Ascending aorta (tissue), 2 donors: ENCODE data around the gene BTBD10. TPM values are rescaled to one million over a fixed set of nuclear protein-coding genes. Genes with fewer than 3 reads are reported as not detected.
A peak's percentile ranks its signal among the peaks of the same experiment; 100 is the strongest.
"Not testable (repeated sequence)": the region's sequence is repeated elsewhere in the genome, so short reads cannot be mapped to it uniquely, and the experiment has no call there.

Source experiments
- DNase-seq, 2 donors: peaks; one replicate each; pipeline ENCODE4 v3.0.0-alpha.2; 2019; ENCODE audit warnings: low spot score in 2 of 2
- H3K27ac ChIP-seq, 2 donors: fragments of 200-600 bp; sonication (generic); one replicate each; pipeline ENCODE4 v1.5.1; 2016 to 2017; ENCODE audit warnings: mild to moderate bottlenecking in 1 of 2
- H3K27me3 ChIP-seq: fragments of 200-600 bp; sonication (generic); one replicate; pipeline ENCODE4 v1.5.1; 2017
- H3K36me3 ChIP-seq, 2 donors: fragments of 200-600 bp; sonication (generic); one replicate each; pipeline ENCODE4 v1.5.1; 2016
- H3K4me1 ChIP-seq, 2 donors: fragments of 200-600 bp; sonication (generic); one replicate each; pipeline ENCODE4 v1.5.1; 2016 to 2017; ENCODE audit warnings: mild to moderate bottlenecking in 1 of 2
- H3K4me3 ChIP-seq, 2 donors: fragments of 200-600 bp; sonication (generic); one replicate each; pipeline ENCODE4 v1.5.1; 2016 to 2017; ENCODE audit warnings: mild to moderate bottlenecking in 1 of 2
- H3K9me3 ChIP-seq, 2 donors: fragments of 200-600 bp; sonication (generic); one replicate each; pipeline ENCODE4 v1.5.1; 2016
- intact Hi-C: fragments of 100-400 bp; cut with DNase I; formaldehyde crosslinking; loops from one replicate; pipeline ENCODE4 v1.15.1; 2023
- total RNA-seq: library from RNA; depleted of rRNA; stranded (reverse); fragments of >200 nt; gene quantifications from one replicate; pipeline ENCODE4 v1.1.0, GENCODE V29; 2016
- TF ChIP-seq, protein P1 (sequence below), 3 experiments: fragments of 200-600 bp in 2 of 3; fragments of 450-650 bp in 1 of 3; sonication (generic) in 2 of 3; IDR thresholded peaks; one replicate each; pipeline ENCODE4 v1.5.1; 2016 to 2019; ENCODE audit warnings: antibody characterized with exemption in 3 of 3, mild to moderate bottlenecking in 1 of 3, moderate library complexity in 1 of 3

Gene BTBD10
- total RNA-seq, 1 donor from 2014 or later, result 10.1 TPM

DNA sequence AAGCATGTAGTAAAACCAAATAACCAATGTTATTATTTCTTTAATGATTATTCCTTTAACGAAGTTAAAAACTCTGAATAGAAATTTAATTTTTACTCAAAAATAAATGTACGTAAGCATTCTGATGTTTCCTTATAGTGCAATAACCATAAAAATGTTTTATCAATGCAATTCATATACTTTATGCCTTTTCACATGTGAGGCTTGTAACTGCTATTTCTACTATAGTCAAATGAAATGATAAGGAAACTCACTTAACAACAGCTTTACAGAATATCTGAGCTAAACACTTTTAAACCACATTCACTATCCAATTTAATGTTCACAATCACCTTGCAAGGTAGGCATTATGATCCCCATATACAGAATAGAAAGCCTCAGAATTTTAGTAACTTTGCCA lies 17.4 kb downstream of the BTBD10 start:
- Histone ChIP-seq H3K27me3 (no peaks in the 10 kb centered on the region), H3K27ac (no peak overlapping the region), H3K36me3 (no peaks in the 10 kb centered on the region), H3K9me3 (no peaks in the 10 kb centered on the region), H3K4me3 (no peak overlapping the region), H3K4me1 (peaks cover 0 to 11% of the 10 kb centered on the region in 2 donors)
- TF ChIP-seq, protein P1, sequence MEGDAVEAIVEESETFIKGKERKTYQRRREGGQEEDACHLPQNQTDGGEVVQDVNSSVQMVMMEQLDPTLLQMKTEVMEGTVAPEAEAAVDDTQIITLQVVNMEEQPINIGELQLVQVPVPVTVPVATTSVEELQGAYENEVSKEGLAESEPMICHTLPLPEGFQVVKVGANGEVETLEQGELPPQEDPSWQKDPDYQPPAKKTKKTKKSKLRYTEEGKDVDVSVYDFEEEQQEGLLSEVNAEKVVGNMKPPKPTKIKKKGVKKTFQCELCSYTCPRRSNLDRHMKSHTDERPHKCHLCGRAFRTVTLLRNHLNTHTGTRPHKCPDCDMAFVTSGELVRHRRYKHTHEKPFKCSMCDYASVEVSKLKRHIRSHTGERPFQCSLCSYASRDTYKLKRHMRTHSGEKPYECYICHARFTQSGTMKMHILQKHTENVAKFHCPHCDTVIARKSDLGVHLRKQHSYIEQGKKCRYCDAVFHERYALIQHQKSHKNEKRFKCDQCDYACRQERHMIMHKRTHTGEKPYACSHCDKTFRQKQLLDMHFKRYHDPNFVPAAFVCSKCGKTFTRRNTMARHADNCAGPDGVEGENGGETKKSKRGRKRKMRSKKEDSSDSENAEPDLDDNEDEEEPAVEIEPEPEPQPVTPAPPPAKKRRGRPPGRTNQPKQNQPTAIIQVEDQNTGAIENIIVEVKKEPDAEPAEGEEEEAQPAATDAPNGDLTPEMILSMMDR (IDR thresholded peaks at IDR 0.05), result no peak
- intact Hi-C loops, result no loop called here
- DNase-seq, result no peak

DNA sequence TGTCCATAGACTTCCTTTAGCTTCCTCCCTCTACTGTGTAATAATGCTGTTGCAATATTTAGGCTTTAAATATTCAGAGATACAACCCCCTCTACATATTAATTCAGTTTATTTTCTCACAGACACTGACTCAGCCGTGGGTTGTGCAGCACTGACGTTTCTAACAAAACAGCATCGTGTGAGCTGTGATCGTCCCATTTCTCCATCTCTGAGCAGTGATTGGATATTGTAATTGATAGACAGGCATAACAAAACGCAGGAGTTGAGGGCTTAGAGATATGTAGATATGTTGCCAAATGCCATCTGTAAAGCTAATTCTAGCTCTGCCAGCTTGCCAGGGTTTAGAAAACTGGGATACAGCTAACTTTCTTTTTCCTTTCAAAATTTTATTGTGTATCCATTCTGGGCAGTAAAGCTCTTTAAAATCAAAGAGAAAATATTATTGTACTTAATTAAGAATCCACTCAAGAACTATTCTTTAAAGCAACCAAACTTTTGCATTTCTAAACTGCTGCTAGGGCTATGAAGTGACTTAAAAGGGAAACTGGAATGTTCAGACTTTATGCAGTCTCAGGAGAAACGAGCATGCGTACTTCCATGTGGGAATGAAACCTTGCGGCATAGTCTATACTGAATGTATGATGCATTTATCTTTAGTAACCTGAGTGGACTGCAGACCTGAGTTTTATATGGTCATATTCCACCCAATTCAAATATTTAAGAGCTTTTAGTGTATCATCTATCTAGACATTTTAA lies 22.7 kb downstream of the BTBD10 start:
- peak overlapping the region; percentile 54 to 63 for H3K27ac ChIP-seq
- TF ChIP-seq, protein P1 (IDR thresholded peaks at IDR 0.05), result no peak
- intact Hi-C loops, result loop anchor here (1.0 kb wide), 1 partner anchor 23 kb away; the partner anchor contains the start of gene BTBD10
- peak in 1 of 2 donors; percentile 71 for DNase-seq
- peaks cover 0 to 8% of the 10 kb centered on the region in 2 donors for H3K4me1 ChIP-seq
- no peaks in the 10 kb centered on the region for H3K36me3 ChIP-seq
- H3K27me3 ChIP-seq, result no peaks in the 10 kb centered on the region
- H3K9me3 ChIP-seq, result no peaks in the 10 kb centered on the region
- H3K4me3 ChIP-seq, result peak overlapping the region; percentile 44 to 57

DNA sequence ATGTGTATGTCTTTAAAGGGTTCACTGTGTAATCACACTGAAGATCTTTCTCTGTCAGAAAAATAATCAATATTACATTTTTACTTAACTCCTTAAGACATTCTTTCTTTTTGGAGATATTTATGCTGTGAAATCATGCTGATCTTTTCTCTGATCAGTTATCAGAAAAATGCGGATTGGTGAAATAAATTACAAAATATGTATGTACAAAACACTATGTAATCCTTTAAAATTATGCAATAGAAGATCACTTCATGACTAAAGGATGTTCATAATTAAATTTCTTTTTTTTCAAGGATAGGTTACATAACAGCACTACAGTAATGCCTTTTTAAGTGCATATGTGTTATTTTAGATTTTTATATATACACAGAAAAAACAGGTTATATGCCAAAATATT lies 24.7 kb downstream of the BTBD10 start:
- H3K27ac ChIP-seq, result no peak overlapping the region
- H3K4me1 ChIP-seq, result peaks cover 0 to 8% of the 10 kb centered on the region in 2 donors
- H3K27me3 ChIP-seq, result no peaks in the 10 kb centered on the region
- H3K4me3 ChIP-seq, result no peak overlapping the region
- TF ChIP-seq, protein P1 (IDR thresholded peaks at IDR 0.05), result no peak
- no peaks in the 10 kb centered on the region for H3K9me3 ChIP-seq
- no peaks in the 10 kb centered on the region for H3K36me3 ChIP-seq
- intact Hi-C loops, result no loop called here
- no peak for DNase-seq

DNA sequence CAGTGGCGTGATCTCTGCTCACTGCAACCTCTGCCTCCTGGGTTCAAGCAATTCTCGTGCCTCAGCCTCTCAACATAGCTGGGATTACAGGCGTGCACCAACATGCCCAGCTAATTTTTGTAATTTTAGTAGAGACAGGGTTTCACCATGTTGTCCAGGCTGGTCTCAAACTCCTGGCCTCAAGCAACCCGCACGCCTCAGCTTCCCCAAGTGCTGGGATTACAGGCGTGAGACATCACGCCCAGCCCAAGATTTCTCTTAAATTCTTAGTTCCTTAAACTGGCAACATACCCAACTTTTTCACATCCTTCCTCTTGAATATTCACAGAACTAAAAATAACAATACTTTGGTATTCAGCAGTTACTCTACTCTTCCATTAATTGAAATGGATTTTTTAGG lies 26.2 kb downstream of the BTBD10 start:
- H3K4me3 ChIP-seq, H3K4me1 ChIP-seq, DNase-seq, intact Hi-C loops, H3K27me3 ChIP-seq, H3K36me3 ChIP-seq, H3K9me3 ChIP-seq, H3K27ac ChIP-seq: not testable (repeated sequence)

DNA sequence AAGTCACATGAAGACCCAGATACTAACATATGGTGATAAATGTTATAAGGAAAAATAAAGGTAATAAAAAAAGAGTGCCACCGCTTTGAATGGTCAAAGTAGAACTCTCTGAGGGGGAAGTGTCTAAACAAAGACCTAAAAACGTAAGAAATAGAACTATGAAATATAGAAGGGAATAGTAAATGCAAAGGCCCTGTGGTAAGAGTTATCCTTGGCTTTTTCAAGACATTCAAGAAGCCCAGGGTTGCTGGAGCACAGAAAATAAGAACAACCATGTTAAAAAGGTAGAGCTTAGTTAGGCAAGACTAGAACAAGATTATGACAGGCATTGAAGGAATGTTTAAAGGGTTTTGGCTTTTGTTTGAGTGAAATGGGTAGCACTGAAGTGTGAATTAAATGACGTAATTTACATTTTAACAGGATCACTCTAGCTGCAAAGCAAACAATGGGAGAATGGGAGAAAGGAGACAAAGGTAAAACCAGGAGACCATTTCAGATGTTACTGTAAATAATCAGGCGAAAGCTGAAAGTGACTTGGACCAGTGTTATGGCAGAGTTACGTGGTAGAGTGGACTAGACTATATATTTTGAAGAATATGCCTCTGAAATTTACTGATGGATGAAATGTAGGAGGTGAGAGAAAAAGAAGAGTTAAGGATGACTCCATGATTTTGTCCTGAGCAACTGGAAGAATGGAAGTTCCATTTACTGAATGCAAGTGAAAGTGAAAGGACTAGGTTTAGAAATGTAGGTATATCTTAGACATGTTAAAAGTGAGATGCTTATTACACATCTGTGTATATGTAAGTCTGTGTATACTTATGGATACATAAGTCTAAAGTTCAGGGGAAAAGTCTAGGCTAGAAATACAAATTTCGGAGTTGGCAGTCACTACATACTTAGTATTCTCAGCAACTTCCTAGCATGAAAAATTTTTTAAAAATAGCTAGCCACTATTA lies 28.5 kb downstream of the BTBD10 start:
- H3K4me3 ChIP-seq, result no peak overlapping the region
- H3K36me3 ChIP-seq, result no peaks in the 10 kb centered on the region

More for the DNA sequence above, 28.5 kb downstream of the BTBD10 start:
- no peaks in the 10 kb centered on the region for H3K9me3 ChIP-seq
- no peaks in the 10 kb centered on the region for H3K4me1 ChIP-seq
- H3K27ac ChIP-seq, result no peak overlapping the region
- TF ChIP-seq, protein P1 (IDR thresholded peaks at IDR 0.05), result no peak
- intact Hi-C loops, result no loop called here
- DNase-seq, result no peak
- H3K27me3 ChIP-seq, result no peaks in the 10 kb centered on the region
